GM19397 (cell line): Measurements from ENCODE around the gene SCN5A.

Source experiments
- ATAC-seq: cut with Tn5 transposase; IDR thresholded peaks from one replicate; pipeline ENCODE4 v1.9.1; 2021; ENCODE audit warnings: mild to moderate bottlenecking, moderate library complexity; ENCODE audit not compliant: unreplicated experiment

Gene SCN5A

GRCh38 chr3:38648024-38648658, 1.3 kb downstream of the SCN5A start:
- no peak for ATAC-seq

DNA sequence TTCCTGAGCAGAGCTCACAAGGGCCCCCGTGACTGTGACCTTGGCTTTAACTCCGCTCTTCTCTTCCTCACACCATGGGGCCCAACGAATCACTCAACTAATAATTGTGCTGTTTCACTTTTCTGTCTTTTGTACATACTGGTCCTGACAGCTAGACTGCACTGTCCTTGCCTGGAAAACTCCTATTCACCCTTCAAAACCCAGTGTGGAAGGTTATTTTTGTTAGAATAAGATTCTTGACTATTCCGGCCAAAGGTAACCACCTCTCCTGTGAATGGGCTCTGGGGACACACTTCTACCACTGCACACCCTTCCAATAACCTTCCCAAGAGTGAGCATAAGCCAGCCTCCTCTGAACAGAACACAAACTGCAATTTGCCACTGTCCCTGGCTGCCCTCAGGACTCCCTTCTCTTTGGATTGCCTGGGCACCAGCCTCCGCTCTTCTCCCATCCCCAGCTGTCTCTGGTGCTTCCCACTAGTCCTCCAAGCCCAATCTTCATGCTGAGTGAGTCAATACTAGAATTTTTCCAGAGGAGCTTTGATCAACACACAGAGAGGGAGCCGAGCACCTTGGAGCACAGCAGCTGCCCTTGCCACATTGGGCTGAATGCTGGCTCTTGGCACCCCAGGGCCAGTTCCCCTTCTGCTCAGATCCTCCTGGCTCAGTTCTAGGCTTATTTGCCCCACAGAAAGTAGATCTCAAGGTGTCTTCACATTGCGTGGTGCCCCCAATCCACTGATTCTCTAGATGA, 2.1 kb downstream of the SCN5A start:
- no peak for ATAC-seq

GRCh38 chr3:38646630-38647029, 2.9 kb downstream of the SCN5A start:
- ATAC-seq = no peak

GRCh38 chr3:38646062-38646461, 3.4 kb downstream of the SCN5A start:
- ATAC-seq = no peak

DNA sequence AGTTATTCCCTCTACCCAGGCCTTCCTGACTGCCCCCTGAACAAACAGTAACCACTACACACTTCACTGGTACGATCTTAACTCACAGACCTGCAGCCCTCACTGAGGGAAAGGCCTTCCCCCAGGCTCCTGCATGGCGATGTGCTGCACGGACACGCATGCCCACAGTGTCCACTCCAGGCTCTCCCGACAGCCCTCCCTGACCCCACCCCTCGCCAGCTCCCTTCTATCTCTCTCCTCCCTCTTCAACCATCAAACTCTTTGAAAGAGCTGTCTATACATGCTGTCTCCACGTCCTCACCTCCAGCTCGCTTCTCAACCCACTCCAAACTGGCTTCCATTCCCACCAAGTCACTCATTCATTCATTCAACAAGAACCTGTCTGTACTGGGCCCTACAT, 3.9 kb downstream of the SCN5A start:
- ATAC-seq = no peak

DNA sequence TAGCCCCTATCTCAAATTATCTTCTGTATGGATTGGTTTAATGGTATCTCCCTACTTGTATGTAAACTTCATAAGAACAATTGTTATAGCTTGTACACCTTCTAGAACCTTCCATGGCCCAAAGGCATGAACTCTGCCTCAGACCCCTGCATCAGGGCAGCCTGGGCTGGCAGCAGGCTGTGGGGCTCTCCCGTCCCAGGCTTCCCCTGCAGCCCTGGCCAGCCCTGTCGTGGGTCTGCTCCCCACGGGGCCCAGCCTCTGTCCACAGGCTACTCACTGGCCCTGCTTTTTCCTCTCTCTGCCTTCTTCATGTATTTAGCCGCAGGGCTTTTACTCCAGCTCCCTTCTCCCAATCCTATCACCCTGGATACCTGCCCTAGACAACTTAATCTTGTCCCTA, 4.4 kb downstream of the SCN5A start:
- ATAC-seq = no peak

GRCh38 chr3:38644662-38645053, 4.8 kb downstream of the SCN5A start:
- ATAC-seq = no peak

- no peak for ATAC-seq
Observed at GRCh38 chr3:38644016-38644661, 5.3 kb downstream of the SCN5A start.

GRCh38 chr3:38643592-38643991, 5.9 kb downstream of the SCN5A start:
- no peak for ATAC-seq

DNA sequence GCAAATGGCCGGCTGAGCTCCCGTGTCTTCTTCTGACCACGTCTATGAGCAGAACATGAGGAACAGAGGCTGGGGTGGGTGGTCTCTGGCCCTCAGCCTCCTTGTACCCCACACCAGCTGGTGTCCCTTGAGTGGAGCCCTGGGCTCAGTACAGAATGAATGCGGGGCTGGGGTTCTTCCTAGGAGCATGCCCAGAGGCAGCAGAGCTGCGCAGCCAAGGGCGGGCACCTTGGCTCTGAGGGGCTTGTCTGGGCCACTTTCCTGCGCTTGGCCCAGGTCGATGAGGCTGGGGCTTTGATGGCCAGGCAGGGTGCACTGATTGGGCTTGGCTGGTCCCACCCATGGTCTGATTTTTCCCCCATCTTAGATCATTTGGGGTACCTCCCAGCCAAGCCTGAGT, 6.4 kb downstream of the SCN5A start:
- ATAC-seq = no peak

GRCh38 chr3:38641461-38642110, 7.9 kb downstream of the SCN5A start:
- no peak for ATAC-seq

- no peak for ATAC-seq
Observed at GRCh38 chr3:38640661-38641452, 8.6 kb downstream of the SCN5A start.

GRCh38 chr3:38638354-38638753, 11.1 kb downstream of the SCN5A start:
- ATAC-seq = no peak

GRCh38 chr3:38637906-38638305, 11.6 kb downstream of the SCN5A start:
- no peak for ATAC-seq

DNA sequence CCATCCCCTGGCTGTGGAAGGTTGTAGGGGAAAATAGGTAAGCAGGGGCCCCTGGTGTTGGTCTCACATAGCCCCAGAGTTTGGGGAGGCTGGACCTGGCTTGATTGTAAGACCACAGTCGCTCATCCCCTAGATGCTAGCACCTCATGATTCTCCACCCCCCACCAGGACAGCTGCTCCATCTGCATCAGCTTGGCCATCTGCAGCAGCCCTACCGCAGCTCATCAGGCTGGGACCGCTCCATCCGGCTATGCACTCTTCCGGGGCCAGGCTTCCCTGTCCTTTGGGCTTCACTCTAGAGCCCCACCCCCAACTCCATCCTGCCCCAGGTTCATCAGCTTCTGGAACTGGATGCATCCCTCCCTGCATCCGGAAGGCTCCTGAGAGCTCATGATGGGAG, 12.6 kb downstream of the SCN5A start:
- ATAC-seq = no peak

DNA sequence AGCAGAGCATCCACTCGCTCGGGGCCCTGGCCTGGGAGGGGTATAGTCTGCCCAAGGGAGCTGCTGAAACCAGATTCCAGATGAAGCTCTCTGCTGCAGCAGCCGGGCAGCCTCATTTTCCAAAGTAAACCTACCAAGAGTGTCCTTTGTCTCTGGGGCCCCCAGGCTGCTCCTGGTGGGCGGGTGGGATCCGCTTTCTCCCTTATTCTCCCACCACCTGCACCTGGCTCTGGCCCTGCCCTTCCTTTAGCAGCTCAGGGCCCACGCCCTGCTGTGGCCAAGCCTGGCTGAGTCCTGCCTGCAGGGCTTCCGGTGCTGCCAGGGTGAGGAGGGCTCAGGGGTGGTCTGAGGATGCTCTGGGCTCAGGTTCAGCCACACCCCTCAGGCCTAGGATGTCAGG, 13.0 kb downstream of the SCN5A start:
- no peak for ATAC-seq

DNA sequence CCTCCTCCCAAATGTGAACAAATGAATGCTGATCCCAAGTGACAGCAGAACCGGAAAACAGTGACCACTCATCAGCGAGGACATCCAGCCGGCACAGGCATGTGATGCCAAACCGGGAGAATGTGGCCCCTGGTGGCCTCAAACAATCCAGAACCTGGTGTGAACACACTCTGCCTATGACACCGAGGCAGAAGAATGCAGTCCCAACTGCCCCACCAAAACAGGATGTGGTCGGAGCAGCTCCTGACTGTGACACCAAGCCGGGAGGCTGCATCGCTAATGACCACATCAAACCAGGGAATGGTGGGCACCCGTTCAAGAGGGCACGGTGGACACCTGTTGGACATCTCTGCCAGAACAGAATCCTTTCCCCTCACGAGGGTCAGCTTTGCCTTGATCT, 15.4 kb downstream of the SCN5A start:
- ATAC-seq = no peak

- no peak for ATAC-seq
Observed at GRCh38 chr3:38632989-38633388, 16.5 kb downstream of the SCN5A start.

DNA sequence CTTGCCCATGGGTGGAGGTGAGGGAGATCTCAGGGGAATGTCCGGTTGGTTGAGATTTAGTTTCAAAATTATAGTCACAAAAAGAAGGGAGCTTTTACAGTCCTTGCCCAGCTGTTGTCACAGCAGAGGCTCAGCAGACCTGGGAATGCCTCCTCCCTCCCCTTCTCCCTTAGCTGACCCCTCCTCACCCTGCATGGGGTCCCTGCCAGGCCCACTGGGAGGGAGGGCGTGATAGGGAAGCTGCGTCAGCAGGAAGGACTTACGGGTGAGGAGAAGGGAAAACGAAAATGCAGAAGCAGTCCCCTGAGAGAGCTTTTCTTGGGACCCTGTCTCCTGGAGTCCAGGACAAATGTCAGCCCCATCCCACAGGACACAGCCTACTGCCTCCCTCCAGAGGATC, 18.9 kb downstream of the SCN5A start:
- no peak for ATAC-seq

GRCh38 chr3:38630070-38630469, 19.4 kb downstream of the SCN5A start:
- no peak for ATAC-seq

GRCh38 chr3:38628835-38629234, 20.7 kb downstream of the SCN5A start:
- ATAC-seq = no peak
